ENCODE results near the gene RIN3.

RIN3 gene

DNA sequence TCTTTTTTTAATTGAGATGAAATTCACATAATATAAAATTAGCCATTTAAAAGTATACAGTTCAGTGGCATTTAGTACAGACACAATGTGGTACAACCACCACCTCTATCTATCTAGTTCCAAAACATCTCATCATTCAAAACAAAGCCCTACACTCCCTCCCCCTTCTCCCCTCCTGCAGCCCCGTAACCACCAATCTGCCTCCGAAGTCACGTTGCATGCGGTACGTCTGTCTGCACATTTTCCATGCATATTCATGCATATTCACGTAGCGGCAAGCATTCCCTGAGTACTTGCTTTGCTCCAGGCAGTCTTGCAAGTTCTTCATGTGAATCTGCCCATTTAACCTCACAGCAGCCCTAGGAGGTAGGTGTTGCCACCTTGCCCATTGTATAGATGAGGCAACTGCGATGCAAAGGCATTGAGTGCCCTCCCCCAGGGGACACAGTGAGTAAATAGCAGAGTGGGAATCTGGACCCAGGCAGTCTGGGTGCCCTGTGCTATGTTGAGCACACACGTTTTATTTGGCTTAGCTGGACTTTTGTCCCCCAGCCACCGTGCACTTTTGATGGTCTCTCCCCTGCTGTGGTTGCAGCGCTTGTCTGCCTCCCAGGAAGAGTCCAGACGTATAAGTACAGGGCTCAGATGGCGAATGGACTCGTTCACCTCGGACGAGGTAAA is 43.4 kb downstream of the RIN3 start:
- no peak for DNase-seq

DNA sequence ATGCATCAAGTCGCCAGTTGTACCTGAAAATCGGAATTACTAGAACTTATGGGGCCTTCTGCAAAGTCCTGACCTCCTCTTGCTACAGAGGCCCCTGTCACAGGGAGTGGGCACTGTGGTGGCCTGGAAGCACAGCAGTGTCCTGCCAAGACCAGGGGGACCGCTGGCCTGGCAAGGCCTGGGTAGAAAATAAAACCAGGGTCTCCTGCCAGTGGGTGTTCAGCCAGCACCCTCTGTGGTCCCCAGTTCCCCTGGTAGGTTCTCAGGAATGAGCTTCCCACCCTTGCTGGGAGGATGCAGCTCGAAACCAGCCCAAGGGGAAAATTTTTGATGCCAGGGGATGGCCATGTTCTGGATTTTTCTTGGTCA is 43.9 kb downstream of the RIN3 start:
- DNase-seq: no peak

DNA sequence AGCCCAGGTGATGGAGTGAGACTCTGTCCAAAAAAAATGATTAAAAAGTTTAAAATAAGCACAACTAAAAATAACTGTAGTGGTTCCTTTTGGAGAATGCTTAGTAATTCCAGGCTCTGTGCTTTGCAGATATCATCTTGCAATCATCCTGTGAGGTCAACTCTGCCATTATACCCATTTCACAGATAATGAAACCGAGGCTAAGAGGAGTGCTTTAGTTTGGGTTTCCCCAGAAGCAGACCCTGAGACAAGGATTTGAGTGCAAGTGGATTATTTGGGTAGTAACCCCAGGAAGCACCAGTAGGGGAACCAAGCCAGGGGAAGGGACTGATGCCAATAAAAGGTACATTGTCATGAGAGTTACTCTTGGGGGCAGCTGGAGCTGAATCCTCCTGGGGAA is 44.7 kb downstream of the RIN3 start:
- no peak for DNase-seq

DNA sequence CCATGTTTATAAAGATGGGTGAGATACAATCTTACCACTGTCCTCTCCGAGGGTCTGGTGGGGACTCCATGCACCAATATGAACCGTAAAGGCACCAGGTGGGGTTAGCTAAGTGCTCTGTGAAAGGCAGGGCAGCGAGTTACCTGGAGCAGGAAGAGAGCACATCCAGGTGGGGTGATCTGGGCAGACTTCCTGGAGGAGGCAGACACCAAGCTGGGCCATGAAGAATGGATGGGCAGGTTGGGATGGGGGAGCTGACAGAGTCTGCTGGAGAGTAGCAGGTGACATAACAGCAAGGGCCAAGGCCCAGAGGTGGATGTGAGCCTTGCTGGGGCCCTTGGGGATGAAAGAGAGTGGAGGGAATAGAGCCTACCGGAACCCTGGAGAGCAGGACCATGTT is 45.9 kb downstream of the RIN3 start:
- no peak for DNase-seq

DNA sequence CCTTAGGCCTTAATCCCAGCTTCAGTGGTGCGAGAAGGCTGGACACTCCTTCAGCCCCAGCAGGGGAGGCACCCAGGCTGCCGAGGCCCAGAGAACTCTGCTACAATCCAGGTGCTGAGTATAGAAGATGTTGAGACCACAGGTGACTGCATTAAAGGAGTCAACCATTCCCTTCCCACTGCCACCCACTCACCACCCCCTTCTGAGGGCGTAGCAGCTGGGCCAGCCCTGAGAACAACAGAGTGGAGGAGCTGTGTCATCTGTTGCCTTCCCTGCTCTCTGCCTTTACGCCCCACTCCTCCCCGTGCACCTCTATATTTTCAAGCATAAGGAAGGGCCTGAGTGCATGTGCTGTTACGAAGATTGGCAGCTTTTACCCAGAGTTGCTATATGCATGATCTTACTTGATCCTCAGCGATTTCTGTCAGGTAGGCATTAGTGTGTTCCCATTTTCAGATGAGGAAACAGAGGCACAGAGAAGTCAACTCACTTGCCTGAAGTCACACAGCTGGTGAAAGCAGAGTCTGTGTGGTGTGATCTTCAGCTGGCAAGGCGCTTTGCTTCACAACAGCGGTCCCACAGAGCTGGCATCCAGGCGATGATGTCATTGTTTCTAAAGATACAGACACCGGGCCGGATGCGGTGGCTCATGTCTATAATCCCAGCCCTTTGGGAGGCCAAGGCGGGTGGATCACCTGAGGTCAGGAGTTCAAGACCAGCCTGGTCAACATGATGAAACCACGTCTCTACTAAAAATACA is 46.7 kb downstream of the RIN3 start:
- DNase-seq: no peak

DNA sequence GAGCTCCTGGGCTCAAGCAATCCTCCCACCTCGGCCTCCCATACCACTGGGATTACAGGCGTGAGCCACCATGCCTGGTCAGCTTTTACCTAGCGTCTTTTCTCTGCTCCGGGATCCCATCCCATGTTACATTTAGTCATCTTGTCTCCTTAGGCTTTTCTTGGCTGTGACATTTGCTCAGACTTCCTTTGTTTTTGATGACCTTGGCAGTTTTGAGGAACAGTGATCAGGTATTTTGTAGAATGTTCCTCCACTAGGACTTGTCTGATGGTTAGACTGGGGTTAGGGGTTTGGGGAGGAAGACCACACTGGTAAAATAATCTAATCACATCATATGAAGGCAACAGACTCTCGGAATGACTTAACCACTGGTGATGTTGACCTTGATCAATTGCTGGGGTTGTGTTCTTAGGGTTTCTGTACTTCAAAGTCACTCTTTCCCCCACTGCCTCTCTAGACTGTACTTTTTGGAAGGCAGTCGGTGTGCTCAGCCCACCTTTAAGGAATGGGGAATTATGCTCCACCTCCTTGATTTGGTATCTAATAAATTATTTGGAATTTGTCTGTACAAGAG is 48.4 kb downstream of the RIN3 start:
- no peak for DNase-seq

DNA sequence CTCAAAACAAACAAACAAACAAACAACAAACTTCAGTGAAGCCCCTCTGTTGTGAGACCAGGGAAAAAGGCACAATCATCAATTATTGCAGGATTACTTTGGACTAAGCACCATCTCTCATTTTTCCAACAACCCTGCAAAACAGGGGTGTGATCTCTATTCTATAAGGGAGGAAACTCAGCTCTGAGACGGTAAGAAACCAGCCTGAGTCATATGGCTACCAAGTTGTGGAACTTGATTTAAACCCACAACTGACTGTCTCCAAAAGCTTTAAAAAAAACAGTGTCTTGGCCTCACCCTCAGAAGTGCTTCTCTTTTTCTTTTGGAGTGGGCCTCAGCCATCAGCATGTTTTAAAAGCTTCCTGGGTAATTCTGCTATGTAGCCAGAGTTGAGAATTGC is 49.8 kb downstream of the RIN3 start:
- no peak for DNase-seq

DNA sequence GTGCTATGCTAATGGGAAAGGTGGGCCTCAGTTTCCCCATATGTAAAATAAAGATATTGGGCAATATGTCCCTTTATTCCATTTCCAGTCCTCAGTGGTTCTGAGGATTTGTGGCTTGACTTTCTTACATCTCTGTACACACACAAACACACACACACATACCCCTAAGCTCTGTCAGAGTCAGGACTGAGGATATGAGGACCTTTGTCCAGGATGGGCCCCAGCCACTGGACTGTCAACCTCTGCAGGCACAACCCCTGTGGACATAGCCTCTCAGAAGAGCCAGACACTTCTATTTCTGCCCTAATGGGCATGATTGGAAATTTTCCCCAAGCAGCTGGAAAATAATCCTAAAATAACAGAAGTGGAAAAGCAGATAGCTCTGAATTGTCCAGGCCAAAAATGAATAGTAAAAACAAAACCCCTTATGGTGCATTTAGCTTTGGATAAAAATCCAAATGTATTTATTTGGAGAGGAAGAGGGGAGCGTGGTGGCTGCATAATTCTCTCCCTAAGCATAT is 50.2 kb downstream of the RIN3 start:
- DNase-seq: no peak

DNA sequence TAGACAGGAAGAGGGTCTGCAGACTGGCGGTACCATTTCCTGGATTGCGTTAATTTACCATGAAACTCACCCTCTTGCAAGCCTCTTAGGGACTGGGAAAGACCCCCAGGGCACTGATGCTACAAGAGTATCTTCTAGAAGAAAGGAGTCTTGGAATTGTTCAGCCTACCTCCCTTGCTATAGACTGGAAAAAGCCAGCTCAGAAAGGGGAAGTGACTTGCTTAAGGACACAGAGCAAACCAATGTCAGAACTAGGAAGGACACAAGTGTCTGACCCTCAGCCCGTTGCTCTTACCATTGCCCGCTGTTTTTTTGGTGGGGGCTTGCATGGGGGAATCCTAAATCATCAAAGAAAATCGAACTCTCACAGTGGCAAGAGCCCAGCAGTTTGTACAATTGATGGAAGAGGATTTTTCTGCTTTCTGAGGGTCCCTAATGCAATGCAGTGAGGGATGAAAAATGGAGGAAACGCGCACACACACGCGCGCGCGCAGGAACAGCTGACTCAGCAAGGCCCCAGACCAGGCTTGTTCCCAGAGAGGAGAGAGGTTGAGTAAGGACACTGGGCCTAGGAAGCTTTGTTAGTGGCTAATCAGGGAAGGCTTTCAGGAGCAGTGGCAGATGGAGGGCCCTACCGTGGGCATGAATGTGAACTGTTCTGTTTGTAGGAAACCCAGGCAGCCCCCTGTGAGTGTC is 50.9 kb downstream of the RIN3 start:
- DNase-seq: no peak

DNA sequence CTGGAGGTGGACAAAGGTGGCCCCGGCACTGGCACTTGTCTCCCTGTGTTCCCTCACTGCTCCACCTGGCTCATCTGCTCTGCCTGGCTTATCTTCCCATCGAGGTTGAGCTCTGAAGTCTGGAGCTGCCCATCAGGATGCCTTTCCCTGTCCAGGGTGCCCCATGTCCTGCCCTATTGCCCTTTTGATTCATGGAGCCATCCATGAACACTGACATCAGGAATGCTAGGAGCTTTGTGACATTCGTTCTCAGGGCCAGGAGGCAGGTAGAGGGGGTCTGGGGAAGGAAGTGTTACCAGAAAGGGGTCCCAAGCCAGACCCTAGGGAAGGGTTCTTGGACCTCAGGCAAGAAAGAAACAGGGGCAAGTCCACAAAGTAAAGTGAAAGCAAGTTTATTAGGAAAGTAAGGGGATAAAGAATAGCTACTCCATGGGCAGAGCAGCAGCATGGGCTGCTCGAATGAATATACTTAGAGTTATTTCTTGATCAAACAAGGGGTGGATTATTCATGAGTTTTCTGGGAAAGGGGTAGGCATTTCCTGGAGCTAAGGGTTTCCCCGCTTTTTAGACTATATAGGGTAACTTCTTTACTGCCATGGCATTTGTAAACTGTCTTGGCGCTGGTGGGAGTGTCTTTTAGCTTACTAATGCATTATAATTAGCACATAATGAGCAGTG is 51.6 kb downstream of the RIN3 start:
- DNase-seq: no peak

DNA sequence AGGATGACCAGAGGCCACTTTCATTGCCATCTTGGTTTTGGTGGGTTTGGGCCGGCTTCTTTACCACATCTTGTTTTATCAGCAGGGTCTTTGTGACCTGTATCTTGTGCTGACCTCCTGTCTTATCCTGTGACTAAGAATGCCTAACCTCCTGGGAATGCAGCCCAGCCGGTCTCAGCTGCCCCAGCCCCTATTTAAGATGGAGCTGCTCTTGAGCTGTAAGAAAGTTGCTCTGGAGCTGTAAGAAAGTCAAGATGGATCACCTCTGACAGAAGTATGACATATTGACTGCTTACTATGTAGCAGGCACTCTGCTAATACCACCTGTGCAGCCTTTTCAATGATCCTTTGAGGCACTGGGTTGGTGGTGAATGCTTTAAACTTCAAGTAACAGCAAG is 52.1 kb downstream of the RIN3 start:
- no peak for DNase-seq

DNA sequence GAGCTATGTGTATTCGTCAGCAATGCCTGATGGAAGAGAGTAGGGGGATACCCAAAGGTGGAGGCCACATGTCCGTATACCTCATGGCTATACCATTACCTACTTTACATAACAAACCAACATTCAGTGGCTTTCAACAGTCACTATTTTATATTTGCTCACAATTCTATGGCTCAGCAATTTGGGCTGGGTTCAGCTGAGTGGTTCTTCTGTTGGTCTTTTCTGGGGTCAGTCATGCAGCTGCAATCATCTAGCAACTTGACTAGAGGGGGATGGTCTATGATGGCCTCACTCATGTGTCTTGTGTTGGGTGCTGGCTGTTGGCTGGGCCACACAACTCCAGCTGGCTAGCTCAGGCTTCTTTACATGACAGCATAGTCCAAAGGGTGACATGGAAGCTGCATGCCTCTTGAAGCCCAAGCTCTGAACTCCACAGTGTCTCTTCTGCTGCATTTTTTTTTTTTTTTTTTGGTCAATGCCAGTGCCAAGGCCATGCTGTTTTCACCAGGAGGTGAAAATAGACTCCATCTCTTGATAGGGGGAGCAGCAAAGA is 53.7 kb downstream of the RIN3 start:
- no peak for DNase-seq

DNA sequence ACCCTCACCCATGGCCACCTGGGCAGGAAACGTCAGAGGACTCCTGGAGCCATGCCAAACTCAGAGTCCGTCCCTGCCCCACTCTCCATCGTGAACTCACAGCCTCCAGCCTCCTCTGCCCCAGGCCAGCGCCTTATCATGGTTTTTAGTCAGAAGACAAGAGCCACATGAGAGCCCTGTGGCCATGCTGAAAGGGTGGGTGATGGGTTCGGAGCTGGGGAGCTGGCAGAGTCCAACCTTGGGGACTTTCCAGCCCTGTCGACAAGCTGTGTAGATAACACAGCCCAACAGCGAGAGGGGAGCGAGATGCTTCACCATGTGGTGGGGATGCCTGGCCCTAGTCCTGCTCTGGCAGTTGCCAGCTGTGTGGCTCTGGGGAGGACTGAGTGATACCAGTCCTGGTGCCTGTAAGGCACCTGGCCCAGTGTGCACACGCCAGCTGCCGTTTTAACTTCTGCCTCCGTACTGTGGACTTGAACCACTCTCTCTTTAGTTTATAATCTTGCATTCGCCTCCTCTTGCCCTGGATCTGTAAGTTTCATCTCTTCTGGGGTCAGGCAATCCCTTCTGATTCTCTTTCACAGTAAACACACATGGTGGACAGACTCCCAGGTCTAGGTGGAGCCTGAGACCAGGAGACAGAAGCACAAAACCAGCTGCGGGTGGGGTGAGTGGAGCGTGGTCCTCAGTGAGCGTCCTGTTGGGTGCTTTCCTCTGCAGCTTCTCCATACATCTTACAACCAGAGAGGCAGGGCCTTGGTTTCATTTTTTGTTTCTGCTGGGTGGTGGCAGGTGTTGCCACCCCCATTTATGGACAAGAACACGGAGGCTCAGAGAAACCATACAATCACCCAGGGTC is 55.3 kb downstream of the RIN3 start:
- DNase-seq: no peak

DNA sequence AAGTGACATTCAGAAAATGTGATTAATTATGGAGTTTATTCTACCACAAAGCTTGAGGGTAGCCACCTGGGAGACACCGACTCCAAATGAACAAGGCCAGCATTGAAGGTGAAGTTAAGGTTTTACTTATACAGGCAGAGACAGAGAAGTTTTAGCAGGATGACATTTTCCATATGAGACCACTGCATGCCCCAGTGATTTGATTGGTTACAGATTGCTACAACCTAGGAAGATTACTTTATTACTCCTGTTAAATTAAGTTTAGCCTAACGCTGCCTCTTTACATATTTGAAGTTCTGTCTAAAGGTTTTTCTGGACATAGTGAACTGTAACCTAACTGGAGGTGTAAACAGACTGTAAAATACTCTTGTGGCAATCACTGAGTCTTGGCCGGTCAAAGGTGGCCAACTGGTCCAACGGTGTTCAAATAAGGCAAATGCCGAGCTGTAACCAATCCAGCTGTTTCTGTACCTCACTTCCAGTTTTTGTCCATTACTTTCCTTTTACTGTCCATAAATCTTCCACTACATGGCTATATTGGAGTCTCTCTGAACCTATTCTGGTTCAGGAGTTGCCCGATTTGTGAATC is 57.2 kb downstream of the RIN3 start:
- DNase-seq: no peak

DNA sequence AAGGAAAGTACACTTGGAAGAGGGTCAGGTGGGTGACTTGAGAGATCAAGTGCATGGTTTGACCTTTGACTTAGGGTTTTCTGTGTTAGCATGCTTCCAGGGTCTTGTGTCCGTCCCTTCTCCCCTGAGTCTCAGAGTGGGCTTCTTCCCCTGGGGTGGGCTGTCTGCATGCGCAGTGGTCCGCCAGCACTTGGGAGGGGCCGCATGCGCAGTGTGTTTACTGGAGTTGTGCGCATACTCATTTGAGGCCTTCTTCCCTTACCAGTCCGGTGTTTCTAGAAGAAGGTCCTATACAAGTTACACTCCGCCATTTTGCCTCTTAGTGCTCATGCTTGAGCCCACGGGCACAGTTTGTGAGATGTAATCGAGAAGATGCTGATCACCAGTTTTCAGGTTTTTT is 58.5 kb downstream of the RIN3 start:
- DNase-seq: no peak

DNA sequence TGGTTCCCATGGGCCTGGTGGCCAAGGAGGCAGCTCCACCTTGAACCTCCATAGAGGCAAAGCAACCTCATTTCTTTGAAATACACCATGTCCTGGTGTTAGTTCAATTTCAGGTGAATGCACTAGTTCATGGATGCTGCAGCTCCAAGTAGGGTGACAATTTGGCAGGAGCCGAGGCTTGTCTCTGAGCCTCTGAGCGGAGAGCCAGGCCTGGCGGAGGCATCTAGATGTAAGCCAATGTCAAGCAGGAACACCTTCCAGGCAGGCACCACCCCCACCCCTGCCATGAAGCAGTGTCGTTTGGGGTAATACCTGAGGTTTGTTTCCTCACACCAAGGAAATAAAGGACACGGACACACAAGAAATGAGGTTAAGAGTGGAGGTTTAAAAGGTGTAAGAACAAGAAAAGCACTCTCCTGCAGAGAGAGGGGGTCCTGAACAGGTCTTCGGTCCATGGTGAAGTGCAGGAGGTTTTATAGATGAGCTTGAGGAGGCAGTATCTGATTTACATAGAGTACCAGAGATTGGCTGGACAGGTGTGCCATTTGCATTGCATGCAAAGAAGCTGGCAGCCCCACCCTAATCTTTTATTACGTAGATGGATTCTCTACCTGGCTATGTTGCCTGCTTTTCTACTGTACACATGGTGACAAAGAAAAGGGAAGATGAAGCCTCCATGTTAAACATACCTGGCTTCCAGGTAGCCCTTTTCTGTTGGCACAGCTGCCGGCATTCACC is 60.3 kb downstream of the RIN3 start:
- DNase-seq: no peak

DNA sequence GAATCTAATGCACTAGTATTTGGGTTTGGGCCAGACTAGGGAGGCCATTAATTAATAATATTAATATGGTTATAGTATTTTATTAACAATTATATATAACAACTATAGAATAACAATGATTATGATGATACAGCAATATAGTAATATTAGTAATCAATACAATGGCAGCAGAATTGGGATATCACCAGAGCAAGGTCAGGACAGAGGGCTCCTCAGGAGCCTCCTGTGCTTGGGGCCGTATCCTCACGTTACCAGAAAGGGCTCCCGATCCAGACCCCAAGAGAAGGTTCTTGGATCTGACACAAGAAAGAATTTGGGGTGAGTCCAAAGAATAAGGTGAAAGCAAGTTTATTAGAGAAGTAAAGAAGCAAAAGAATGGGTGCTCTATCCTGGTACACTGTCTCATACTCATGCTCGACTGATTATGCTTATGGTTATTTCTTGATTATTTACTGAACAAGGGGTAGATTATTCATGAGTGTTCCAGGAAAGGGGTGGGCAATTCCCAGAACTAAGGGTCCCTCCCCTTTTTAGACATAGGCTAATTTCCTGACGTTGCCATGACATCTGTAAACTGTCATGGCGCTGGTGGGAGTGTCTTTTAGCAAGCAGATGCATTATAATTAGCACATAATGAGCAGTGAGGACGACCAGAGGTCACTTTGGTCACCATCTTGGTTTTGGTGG is 61.6 kb downstream of the RIN3 start:
- no peak for DNase-seq

DNA sequence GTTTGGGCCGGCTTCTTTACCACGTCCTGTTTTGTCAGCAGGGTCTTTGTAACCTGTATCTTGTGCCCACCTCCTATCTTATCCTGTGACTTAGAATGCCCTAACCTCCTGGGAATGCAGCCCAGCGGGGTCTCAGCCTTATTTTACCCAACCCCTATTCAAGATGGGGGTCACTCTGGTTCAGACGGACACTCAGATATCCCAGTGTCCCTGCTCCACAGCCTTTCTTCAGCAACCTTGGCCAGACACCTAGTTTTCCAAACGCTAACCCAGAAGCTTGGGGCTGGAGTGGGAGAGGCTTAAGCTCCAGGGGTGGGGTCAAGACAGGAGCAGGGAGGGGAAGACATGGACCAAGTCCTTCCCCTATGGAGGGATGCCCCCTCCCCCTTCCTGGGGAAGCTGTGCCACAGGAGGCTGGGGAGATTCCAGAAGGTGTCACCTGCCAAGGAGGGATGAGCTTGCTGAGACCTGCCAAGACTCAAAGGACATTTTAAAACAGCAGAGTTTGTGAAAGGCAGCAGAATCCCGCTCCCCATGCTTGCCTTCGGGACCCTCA is 62.2 kb downstream of the RIN3 start:
- no peak for DNase-seq

DNA sequence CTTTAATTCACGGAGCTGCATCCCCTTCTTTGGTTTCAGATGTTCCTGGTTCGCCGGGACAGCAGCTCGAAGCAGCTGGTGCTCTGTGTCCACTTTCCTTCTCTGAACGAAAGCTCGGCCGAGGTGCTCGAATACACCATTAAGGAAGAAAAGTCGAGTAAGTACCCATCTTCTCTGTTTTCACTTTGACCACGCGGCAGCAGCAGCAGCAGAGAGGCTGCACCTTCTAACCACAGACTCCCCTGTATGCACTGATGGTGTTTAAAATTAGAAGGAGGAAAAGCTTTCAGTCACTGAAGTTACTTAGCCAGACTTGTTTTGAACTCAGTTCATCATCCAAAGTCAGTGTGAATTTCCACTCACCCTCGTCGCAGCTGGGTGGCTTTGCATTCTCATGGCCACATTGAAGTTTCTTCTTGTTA is 63.8 kb downstream of the RIN3 start:
- no peak for DNase-seq

DNA sequence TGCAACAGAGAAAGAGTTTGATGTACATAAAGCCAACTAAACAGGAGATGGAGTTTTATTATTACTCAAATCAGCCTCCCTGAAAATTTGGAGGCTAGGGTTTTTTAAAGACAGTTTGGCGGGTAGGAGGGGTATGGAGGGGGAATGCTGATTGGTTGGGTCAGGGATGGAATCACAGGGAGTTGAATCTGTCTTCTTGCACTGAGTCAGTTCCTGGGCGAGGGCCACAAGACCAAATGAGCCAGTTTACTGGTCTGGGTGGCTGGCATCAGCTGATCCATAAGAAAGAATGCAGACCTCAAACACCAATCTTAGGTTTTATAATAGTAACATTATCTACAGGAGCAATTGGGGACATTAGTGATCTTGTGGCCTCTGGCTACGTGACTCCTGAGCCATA is 64.9 kb downstream of the RIN3 start:
- DNase-seq: no peak
